NCI-H748 (cell line): Measurements from ENCODE around the gene TAF15.

Experiments
- DNase-seq: peaks from one replicate; lab custom pipeline; 2025; ENCODE audit not compliant: unreplicated experiment; lab: John Stamatoyannopoulos, UW

The TAF15 gene

GRCh38 chr17:35786941-35787432 is 22.3 kb upstream of the TAF15 start:
- DNase-seq, result no peak

- DNase-seq, result no peak
Observed at GRCh38 chr17:35788477-35789368, 20.6 kb upstream of the TAF15 start.

- DNase-seq, result no peak
Observed at GRCh38 chr17:35790841-35791240, 18.4 kb upstream of the TAF15 start.

GRCh38 chr17:35791681-35792350 is 17.5 kb upstream of the TAF15 start:
- DNase-seq, result no peak

GRCh38 chr17:35793257-35793656 is 16.0 kb upstream of the TAF15 start:
- DNase-seq, result no peak

- peak; percentile 74 for DNase-seq
Observed at GRCh38 chr17:35795007-35795870, 14.0 kb upstream of the TAF15 start, which contains the start of gene MMP28. TSS of gene MMP28 (minus strand) at chr17:35795641. CDS start at chr17:35795377, 264 bp downstream.

GRCh38 chr17:35795871-35796265 is 13.4 kb upstream of the TAF15 start:
- no peak for DNase-seq

GRCh38 chr17:35796942-35797341 is 12.3 kb upstream of the TAF15 start:
- no peak for DNase-seq

GRCh38 chr17:35797370-35797769 is 11.9 kb upstream of the TAF15 start:
- DNase-seq, result no peak

GRCh38 chr17:35797918-35798317 is 11.4 kb upstream of the TAF15 start:
- DNase-seq, result no peak

- no peak for DNase-seq
Observed at GRCh38 chr17:35799942-35800341, 9.3 kb upstream of the TAF15 start.

- no peak for DNase-seq
Observed at GRCh38 chr17:35801583-35802224, 7.6 kb upstream of the TAF15 start.

- DNase-seq, result peak; percentile 77
Observed at GRCh38 chr17:35804658-35805192, 4.6 kb upstream of the TAF15 start.

GRCh38 chr17:35807371-35808144 is 1.7 kb upstream of the TAF15 start:
- no peak for DNase-seq

- no peak for DNase-seq
Observed at GRCh38 chr17:35808240-35808961, 883 bp upstream of the TAF15 start.

- DNase-seq, result peak; percentile 44
Observed at GRCh38 chr17:35809855-35810461, 674 bp downstream of the TAF15 start.

GRCh38 chr17:35811759-35812158 is 2.5 kb downstream of the TAF15 start:
- no peak for DNase-seq

GRCh38 chr17:35812456-35812855 is 3.2 kb downstream of the TAF15 start:
- DNase-seq, result no peak
